Right ventricle myocardium superior (tissue), 1 donor: ENCODE results near the gene LHB. TPM values are rescaled to one million over a fixed set of nuclear protein-coding genes. Genes with fewer than 3 reads are reported as not detected.
"Not testable (repeated sequence)": the region's sequence is repeated elsewhere in the genome, so short reads cannot be mapped to it uniquely, and the experiment has no call there.

Source experiments
- ATAC-seq: fragments of 200-7000 bp; cut with Tn5 transposase; one replicate; pipeline ENCODE4 v1.9.1; 2020; ENCODE audit warnings: mild to moderate bottlenecking; ENCODE audit not compliant: poor library complexity
- DNase-seq: peaks from one replicate; pipeline ENCODE4 v3.0.0-alpha.2; 2020
- intact Hi-C: fragments of 100-400 bp; cut with DNase I; formaldehyde crosslinking; loops from one replicate; pipeline ENCODE4 v1.11.2; 2022
- total RNA-seq: library from RNA; stranded (reverse); fragmentation: NEBNext Ultra II Directional; extraction: Animal tissue kit (Norgen Biotek cat#: 25700); gene quantifications from one replicate; pipeline ENCODE4 v1.2.1, GENCODE V29; 2021
- donor health status: DM: no; HTN: yes; CAD: no; lungs with severe emphysema.

LHB gene
- total RNA-seq, 1 donor from 2014 or later, result not detected

DNA sequence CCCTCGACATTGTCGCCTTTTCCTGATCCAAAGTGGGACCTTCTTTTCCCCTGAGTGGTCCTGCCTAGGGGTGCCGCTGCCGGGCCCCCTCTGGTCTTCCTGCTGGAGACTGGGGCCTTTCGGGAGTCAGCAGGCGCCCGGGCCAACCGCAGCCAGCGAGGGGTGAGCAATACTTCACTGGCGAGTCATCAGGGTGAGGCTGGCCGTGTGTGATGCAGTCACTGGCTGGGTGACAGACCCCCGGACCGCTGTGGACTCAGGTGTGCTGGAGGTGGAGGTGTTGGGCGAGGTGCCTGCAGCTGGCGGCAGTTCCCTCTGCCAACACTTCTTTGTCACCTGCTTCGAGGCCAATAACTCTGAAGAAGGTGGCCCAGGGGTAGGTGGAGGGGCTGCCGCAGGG lies 25.3 kb upstream of the LHB start:
- no peak for DNase-seq
- ATAC-seq, result no peak
- intact Hi-C loops, result no loop called here

DNA sequence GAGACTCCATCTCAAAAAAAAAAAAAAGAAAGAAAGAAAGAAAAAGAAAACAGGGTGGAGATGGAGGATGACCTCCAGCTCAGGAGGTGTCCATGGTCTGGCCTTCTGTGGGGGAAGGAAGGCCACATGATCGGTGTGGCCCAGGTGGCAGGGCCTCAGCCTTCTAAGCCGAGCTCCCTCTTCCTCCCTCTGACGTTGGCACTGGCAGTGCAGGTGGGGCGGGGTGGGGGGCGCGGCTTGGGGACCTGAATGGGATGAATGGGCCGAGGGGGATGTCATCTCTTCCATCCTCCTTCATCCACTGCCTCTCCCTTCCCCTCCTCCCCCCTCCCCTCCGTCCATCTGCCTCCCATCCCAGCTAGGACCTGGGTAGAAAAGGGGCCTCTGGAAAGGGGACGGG lies 22.8 kb upstream of the LHB start:
- DNase-seq, ATAC-seq, intact Hi-C loops: not testable (repeated sequence)

DNA sequence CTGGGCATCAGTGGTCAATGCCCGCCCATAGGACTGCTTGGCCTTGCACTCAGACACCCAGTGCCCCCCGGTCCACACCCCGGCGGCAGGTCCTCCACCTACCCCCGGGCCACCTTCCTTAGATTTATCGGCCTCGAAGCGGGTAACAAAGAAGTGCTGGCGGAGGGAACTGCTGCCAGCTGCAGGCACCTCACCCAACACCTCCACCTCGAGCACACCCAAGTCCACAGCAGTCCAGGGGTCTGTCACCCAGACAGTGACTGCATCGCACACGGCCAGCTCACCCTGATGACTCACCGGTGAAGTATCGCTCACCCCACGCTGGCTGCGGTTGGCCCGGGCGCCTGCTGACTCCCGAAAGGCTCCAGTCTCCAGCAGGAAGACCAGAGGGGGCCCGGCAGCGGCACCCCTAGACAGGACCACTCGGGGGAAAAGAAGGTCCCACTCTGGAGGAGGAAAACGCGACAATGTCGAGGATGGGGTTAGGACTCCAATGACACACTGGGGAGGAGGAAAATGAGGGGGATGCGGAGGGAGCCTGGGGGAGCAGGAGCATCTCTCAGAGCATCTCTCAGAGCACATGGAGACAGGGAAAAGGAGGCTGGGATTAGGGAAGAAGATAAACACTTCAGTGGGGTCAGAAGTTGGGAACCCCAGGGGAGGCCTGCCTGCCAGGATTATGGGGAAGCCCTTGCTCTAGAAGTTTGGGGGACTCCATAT lies 21.8 kb upstream of the LHB start:
- ATAC-seq, intact Hi-C loops, DNase-seq: not testable (repeated sequence)

DNA sequence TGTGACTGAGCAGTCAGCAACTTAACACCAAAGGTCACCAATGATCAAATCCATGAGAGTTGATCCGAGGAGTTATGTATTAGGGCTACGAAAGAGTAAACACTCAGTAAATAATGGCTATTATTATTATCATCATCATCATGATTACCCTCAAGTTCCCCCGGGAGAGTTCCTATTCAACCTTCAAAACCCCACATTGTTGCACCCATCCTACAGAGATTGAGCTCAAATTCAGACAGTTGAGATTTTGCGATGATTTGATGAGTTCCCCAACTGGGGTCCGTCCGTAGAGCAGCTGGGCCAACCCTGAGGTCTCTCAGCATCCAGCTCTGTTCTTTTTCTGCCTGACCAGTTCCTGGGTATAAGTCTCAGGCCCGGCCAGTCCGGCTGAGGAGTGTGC lies 21.2 kb upstream of the LHB start:
- ATAC-seq, intact Hi-C loops, DNase-seq: not testable (repeated sequence)

DNA sequence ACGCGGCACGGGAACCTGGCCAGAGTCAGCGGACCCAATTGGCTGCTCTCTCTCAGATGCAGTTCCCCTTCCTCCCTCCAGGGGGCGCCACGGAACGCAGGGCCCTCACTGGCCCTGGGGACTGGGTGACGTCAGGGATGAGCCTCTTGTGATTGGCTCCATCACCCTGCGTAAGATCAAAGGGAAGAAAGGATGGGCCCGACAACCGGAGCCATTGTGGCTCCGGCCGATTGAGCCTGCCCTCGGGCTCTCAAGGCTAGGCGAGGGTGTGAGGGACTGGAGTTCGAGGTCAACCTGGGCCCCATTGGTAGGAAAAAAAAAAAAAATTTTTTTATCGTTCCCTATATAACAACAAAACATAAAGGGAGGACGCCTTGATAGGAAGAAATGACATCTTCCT lies 19.9 kb upstream of the LHB start, which contains the start of gene CGB1:
CGB1 (minus strand) TSS at position 81 of the 400 bp plus-strand sequence. CDS start 184 bp downstream, outside the sequence.
- DNase-seq, intact Hi-C loops, ATAC-seq: not testable (repeated sequence)

DNA sequence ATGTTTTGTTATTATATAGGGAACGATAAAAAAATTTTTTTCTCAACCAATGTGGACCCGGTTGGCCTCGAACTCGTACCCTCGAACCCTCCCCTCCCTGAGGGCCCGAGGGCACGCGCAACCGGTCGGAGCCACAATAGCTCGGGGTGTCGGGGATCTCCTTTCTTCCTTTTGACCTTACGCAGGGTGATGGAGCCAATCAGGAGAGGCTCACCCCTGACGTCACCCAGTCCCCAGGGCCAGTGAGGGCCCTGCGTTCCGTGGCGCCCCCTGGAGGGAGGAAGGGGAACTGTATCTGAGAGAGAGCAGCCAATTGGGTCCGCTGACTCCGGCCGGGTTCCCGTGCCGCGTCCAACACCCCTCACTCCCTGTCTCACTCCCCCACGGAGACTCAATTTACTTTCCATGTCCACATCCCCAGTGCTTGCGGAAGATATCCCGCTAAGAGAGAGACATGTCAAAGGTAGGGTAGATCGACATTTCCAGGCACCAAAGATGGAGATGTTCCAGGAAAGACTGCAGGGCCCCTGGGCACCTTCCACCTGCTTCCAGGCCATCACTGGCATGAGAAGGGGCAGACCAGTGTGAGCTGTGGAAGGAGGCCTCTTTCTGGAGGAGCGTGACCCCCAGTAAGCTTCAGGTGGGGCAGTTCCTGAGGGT lies 14.9 kb upstream of the LHB start, which contains the start of gene CGB2:
CGB2 (plus strand) TSS at position 249 of the 660 bp plus-strand sequence; CDS start at position 455, 206 bp downstream.
- ATAC-seq, DNase-seq, intact Hi-C loops: not testable (repeated sequence)

DNA sequence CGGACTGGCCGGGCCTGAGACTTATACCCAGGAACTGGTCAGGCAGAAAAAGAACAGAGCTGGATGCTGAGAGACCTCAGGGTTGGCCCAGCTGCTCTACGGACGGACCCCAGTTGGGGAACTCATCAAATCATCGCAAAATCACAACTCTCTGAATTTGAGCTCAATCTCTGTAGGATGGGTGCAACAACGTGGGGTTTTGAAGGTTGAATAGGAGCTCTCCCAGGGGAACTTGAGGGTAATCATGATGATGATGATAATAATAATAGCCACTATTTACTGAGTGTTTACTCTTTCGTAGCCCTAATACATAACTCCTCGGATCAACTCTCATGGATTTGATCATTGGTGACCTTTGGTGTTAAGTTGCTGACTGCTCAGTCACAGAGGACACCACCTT lies 13.4 kb upstream of the LHB start:
- intact Hi-C loops, result not testable (repeated sequence)

DNA sequence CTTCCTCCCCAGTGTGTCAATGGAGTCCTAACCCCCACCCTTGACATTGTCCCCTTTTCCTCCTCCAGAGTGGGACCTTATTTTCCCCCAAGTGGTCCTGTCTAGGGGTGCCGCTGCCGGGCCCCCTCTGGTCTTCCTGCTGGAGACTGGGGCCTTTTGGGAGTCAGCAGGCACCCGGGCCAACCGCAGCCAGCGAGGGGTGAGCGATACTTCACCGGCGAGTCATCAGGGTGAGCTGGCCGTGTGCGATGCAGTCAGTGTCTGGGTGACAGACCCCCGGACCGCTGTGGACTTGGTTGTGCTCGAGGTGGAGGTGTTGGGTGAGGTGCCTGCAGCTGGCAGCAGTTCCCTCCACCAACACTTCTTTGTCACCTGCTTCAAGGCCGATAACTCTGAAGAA lies 12.9 kb upstream of the LHB start:
- intact Hi-C loops, DNase-seq, ATAC-seq: not testable (repeated sequence)

More for the DNA sequence above, 13.4 kb upstream of the LHB start:
- not testable (repeated sequence) for DNase-seq, ATAC-seq

DNA sequence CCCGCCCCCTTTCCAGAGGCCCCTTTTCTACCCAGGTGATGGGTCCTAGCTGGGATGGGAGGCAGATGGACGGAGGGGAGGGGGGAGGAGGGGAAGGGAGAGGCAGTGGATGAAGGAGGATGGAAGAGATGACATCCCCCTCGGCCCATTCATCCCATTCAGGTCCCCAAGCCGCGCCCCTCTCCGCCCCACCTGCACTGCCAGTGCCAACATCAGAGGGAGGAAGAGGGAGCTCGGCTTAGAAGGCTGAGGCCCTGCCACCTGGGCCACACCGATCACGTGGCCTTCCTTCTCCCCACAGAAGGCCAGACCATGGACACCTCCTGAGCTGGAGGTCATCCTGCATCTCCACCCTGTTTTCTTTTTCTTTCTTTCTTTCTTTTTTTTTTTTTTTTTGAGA lies 11.8 kb upstream of the LHB start:
- ATAC-seq, DNase-seq, intact Hi-C loops: not testable (repeated sequence)

DNA sequence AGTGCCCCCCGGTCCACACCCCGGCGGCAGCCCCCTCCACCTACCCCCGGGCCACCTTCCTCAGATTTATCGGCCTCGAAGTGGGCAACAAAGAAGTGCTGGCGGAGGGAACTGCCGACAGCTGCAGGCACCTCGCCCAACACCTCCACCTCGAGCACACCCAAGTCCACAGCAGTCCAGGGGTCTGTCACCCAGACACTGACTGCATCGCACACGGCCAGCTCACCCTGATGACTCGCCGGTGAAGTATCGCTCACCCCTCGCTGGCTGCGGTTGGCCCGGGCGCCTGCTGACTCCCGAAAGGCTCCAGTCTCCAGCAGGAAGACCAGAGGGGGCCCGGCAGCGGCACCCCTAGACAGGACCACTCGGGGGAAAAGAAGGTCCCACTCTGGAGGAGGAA lies 8.7 kb upstream of the LHB start:
- intact Hi-C loops, DNase-seq, ATAC-seq: not testable (repeated sequence)

DNA sequence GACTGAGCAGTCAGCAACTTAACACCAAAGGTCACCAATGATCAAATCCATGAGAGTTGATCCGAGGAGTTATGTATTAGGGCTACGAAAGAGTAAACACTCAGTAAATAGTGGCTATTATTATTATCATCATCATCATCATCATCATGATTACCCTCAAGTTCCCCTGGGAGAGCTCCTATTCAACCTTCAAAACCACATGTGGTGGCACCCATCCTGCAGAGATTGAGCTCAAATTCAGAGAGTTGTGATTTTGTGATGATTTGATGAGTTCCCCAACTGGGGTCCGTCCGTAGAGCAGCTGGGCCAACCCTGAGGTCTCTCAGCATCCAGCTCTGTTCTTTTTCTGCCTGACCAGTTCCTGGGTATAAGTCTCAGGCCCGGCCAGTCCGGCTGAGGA lies 8.2 kb upstream of the LHB start:
- intact Hi-C loops, DNase-seq, ATAC-seq: not testable (repeated sequence)

DNA sequence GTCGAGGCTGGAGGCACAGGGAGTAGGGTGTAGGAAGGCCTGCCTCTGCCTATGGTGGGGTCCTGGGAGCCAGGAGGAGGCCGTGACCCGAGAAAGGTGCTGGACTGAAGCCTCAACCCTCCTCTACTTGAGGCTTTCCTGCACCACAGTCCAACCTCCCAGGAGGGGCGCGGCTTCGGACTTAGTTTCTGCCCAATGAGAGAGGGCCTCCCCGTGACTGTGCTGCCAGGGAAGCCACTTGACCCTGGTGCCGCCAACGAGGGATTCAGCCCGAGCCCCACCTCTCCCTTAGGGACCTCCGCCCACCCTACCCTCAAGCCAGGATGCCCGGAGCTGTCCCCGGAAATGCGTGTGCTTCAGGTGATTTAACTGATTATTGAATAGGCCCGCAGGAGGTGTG lies 7.3 kb upstream of the LHB start, which contains the start of gene CGB3:
CGB3 (minus strand) TSS at position 101 of the 400 bp plus-strand sequence. CDS start 362 bp downstream, outside the sequence.
- intact Hi-C loops, DNase-seq, ATAC-seq: not testable (repeated sequence)

DNA sequence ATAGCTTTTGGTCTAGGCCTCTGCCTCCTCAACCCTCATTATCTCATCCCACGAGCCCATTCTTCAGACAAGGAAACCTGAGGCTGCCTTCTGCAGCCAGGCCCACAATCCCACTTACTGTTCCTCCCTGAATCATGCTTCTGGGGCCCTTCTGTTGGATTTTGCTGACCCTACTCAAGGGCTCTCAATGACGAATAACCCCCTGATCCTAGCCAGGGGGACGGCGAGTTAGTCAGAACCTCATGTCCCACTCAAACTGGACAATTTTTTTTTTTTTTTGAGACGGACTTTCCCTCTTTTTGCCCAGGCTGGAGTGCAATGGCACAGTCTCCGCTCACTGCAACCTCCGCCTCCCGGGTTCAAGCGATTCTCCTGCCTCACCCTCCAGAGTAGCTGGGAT lies 5.2 kb upstream of the LHB start:
- intact Hi-C loops, result no loop called here

DNA sequence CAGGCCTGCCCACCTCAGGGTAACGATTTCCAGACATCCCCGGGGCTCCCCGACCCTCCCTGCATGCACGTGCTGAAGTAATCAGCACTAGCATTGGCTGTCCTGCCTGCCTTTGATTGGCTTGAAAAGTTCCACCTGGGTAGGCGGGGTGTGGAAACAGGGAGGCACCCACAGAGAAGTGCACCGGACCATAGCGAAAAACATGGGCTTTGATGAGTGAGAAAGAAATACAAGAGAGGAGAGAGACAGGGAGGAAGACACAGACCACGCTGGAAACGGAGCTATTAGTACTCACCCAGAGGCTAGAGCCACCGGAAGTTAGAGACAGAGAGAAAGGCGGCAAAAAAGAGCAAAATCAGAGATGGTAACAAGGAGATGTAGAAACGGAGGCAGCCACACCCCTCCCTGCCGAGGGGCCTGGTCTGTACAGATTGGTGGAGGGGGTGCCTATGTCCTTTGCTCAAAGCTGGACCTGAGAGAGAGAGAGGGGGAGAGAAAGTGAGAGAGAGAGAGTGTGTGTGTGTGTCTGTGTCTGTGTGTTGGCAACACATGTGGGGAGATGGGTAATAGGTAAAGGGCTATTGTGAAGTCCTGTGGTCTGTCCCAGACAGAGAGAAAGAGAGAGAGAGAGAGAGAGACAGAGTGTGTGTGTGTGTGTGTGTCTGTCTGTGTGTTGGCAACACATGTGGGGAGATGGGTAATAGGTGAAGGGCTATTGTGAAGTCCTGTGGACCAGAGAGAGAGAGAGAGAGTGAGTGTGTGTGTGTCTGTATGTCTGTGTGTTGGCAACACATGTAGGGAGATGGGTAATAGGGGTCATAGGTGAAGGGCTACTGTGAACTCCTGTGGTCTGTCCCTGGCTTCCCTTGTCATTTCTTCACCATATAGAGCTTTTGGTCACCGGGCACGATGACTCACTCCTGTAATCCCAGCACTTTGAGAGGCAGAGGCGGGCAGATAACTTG lies 4.3 kb upstream of the LHB start:
- intact Hi-C loops, result no loop called here
- no peak for DNase-seq
- no peak for ATAC-seq

More for the DNA sequence above, 5.2 kb upstream of the LHB start:
- ATAC-seq, result no peak
- no peak for DNase-seq

DNA sequence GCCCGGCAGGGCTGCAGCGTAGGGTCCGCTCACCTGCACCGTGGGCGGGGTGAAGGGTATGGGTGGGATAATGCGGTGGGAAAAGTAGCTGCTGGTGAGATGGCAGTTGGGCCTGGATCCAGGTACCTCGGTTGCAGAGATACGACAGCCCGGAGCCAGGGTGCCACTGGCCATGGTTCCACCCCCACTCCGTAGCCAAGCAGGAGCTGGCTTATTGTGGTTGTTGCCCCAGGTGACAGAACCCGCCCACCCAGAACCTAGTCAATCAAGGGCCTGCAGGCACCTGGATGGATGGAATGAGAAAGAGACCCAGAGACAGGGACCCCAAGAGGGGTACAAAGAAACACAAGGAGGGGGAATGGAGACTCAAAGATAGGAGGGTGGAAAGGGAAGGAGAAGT lies 3.5 kb upstream of the LHB start:
- DNase-seq, result no peak
- intact Hi-C loops, result no loop called here

DNA sequence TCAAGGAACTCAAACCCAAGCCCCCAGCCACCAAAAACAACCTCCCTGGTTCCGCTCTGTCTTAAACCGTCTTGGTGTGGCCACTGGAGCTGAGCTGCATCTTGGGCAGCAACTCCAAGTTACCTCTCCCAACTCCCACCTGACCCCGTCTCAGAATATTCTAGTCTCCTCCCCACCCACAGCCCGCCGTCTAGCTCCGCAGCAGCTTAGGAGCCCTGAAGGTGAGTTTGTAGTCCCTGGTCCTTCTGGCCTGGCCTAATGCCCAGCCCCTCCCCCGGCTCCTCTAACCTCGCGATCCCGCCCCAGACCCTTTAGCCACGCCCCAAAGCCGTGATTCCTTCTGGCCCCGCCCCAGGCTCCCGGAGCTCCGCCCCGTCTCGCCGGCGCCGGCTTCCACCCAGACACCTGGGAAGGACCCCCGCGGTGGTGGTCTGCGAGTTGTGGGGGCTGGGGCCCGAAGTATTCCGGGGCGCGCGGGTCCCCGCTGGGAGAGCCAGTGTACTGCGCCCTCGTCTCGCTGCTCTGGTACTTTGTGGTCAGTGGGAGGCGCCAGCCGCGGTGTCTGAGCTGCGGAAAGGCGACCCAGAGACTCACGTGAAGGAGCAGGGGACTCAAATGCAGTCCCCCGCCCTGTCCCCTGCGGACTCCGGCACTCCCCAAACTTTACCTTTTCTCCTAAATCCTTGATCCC lies 2.5 kb upstream of the LHB start:
- ATAC-seq, result peak; percentile 81
- intact Hi-C loops, result no loop called here
- DNase-seq, result peak; percentile 86

More for the DNA sequence above, 3.5 kb upstream of the LHB start:
- ATAC-seq, result no peak

DNA sequence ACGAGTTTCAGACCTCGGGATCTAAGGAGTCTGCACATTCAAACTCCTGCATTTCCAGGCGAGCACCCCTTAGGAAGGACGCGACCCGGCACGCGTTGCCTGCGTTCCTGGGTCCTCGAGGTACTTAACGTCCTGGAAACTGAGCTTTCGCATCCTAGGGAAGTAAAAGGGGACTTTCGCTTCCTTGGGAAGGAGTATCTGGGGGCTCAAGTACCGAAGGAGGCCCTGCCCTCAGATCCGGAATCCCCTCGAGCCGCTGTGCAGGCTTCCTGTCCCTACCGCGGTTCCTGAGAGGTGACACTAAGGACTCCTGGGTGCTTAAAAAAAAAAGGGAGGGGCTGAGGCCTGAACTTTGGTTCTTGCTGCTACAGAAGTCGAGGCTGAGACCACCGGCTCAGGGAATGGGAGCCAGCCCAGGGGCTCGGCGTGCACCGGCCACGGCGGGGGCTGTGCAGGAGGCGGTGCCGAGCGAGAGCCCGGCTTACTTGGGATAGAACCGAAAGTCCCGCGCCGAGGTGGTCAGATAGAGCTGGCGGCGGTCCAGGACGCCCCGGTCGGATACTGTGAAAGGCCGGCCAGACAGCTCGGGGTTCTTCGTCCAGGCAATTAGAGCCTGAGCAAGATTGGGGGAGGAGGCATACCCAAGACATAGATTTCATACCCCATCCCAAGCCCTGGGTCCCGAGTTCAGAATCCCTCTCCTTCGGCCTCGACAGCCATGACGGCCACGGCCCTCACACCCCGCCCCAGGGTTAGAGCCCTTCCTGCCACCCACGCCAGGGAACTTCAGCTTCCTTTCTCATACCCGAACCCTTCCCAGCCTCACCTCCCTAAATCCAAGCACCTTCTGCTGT lies 1.7 kb upstream of the LHB start:
- DNase-seq, result peak; percentile 58

More for the DNA sequence above, 1.7 kb upstream of the LHB start:
- intact Hi-C loops, result not testable (repeated sequence)
- peak; percentile 36 for ATAC-seq
